B cell (primary cell): ENCODE results near the gene EPAS1. TPM values are rescaled to one million over a fixed set of nuclear protein-coding genes. Genes with fewer than 3 reads are reported as not detected.

Experiments used
- ATAC-seq: fragments of 200-7000 bp; cut with Tn5 transposase; one replicate; pipeline ENCODE4 v1.10.0; 2021; ENCODE audit warnings: low read depth, mild to moderate bottlenecking, moderate number of reproducible peaks, moderate library complexity
- CTCF ChIA-PET: fragments of 350-600 bp; sonication (Branson Sonifier 250); formaldehyde crosslinking; loops from one replicate; lab custom pipeline; 2021; ENCODE audit warnings: antibody characterized with exemption, inconsistent platforms; lab: Charles Lee
- POLR2A ChIA-PET: fragments of 350-600 bp; sonication (Branson Sonifier 250); formaldehyde crosslinking; loops from one replicate; lab custom pipeline; 2021; ENCODE audit warnings: antibody characterized with exemption; lab: Charles Lee
- DNase-seq: peaks from one replicate; pipeline ENCODE4 v3.0.0; 2013
- H2AFZ ChIP-seq: 2 replicates; pipeline ENCODE4 v1.6.1; 2012; ENCODE audit warnings: mild to moderate bottlenecking, low read depth, low read length; ENCODE audit not compliant: insufficient read depth, poor library complexity, severe bottlenecking
- H3K27ac ChIP-seq, 2 donors: 1 replicate in 1 of 2; 2 replicates in 1 of 2; pipeline ENCODE4 v1.5.1; 2012 to 2013; ENCODE audit warnings: low read length in 2 of 2, mild to moderate bottlenecking in 2 of 2, moderate library complexity in 1 of 2
- H3K27me3 ChIP-seq, 4 experiments: fragments of 200-600 bp in 1 of 4; sonication (generic) in 1 of 4; replicated peaks in 1 of 4; 1 replicate in 2 of 4; 2 replicates in 2 of 4; pipeline versions ENCODE4 v1.6.1 to v1.7.0; 2013 to 2016; ENCODE audit warnings: low read length in 3 of 4, mild to moderate bottlenecking in 2 of 4, mixed read lengths in 1 of 4, moderate library complexity in 1 of 4; ENCODE audit not compliant: insufficient read depth in 4 of 4, control insufficient read depth in 3 of 4; ENCODE audit errors: control extremely low read depth in 1 of 4
- H3K36me3 ChIP-seq, 2 experiments: replicated peaks in 1 of 2; 1 replicate in 1 of 2; 2 replicates in 1 of 2; pipeline versions ENCODE4 v1.6.1 to v1.7.1; 2013; ENCODE audit warnings: low read length in 1 of 2; ENCODE audit not compliant: insufficient read depth in 2 of 2, control insufficient read depth in 1 of 2; ENCODE audit errors: control extremely low read depth in 1 of 2, extremely low read depth in 1 of 2
- H3K4me1 ChIP-seq, 2 donors: fragments of 200-600 bp in 1 of 2; sonication (generic) in 1 of 2; 1 replicate in 1 of 2; 2 replicates in 1 of 2; pipeline versions ENCODE4 v1.5.1 to v1.6.1; 2013 to 2017; ENCODE audit warnings: low read length in 2 of 2; ENCODE audit not compliant: control insufficient read depth in 2 of 2, insufficient read depth in 2 of 2
- H3K4me2 ChIP-seq: replicated peaks from 2 replicates; pipeline ENCODE3; 2012; ENCODE audit warnings: mild to moderate bottlenecking, low read depth, low read length; ENCODE audit not compliant: poor library complexity, severe bottlenecking
- H3K4me3 ChIP-seq, 5 experiments: fragments of 200-600 bp in 1 of 5; sonication (generic) in 1 of 5; 1 replicate in 3 of 5; 2 replicates in 2 of 5; pipeline versions ENCODE4 v1.5.1 to v1.7.0; 2011 to 2016; ENCODE audit warnings: low read length in 4 of 5, mild to moderate bottlenecking in 4 of 5, low read depth in 2 of 5, control low read depth in 1 of 5, moderate library complexity in 1 of 5; ENCODE audit not compliant: insufficient read depth in 1 of 5; ENCODE audit errors: control extremely low read depth in 1 of 5, extremely low read depth in 1 of 5
- H3K79me2 ChIP-seq: fragments of 200-600 bp; sonication (generic); one replicate; pipeline ENCODE4 v1.6.0; 2016; ENCODE audit warnings: low read length; ENCODE audit not compliant: control insufficient read depth, insufficient read depth
- H3K9ac ChIP-seq: fragments of 200-600 bp; sonication (generic); 2 replicates; pipeline ENCODE4 v1.6.1; 2017; ENCODE audit warnings: mild to moderate bottlenecking, low read length, moderate library complexity
- H3K9me3 ChIP-seq, 3 donors: one replicate each; pipeline versions ENCODE4 v1.6.1 to v1.7.1; 2013; ENCODE audit warnings: low read length in 2 of 3; ENCODE audit not compliant: control insufficient read depth in 2 of 3, insufficient read depth in 1 of 3; ENCODE audit errors: control extremely low read depth in 1 of 3
- H4K20me1 ChIP-seq: 2 replicates; pipeline ENCODE4 v1.6.0; 2012; ENCODE audit warnings: mild to moderate bottlenecking, low read length; ENCODE audit not compliant: insufficient read depth, control insufficient read depth, poor library complexity, severe bottlenecking
- H3K27ac Mint-ChIP-seq: one replicate; pipeline ENCODE4 v1.8.0; 2021; ENCODE audit warnings: mixed read lengths
- H3K27me3 Mint-ChIP-seq: one replicate; pipeline ENCODE4 v1.8.0; 2021; ENCODE audit warnings: mixed read lengths
- H3K4me1 Mint-ChIP-seq: one replicate; pipeline ENCODE4 v1.8.0; 2021; ENCODE audit warnings: mixed read lengths
- H3K4me3 Mint-ChIP-seq: one replicate; pipeline ENCODE4 v1.8.0; 2021; ENCODE audit warnings: mixed read lengths
- H3K9me3 Mint-ChIP-seq: one replicate; pipeline ENCODE4 v1.8.0; 2022; ENCODE audit warnings: mixed read lengths; ENCODE audit not compliant: insufficient read depth
- EZH2 ChIP-seq: IDR thresholded peaks from 2 replicates; pipeline ENCODE4 v1.6.1; 2012; ENCODE audit warnings: borderline replicate concordance, low read depth, mild to moderate bottlenecking, moderate library complexity, low read length; ENCODE audit not compliant: insufficient read depth, poor library complexity, severe bottlenecking
- WGBS: methylation state at CpG from one replicate; pipeline ENCODE4 v1.1.5; 2013; ENCODE audit warnings: missing lambda C conversion rate; ENCODE audit not compliant: insufficient coverage; 5-methylcytosine and 5-hydroxymethylcytosine counted together
- intact Hi-C: fragments of 100-400 bp; cut with micrococcal nuclease; formaldehyde crosslinking; loops from one replicate; pipeline ENCODE4 v1.10.0; 2022
- polyA plus RNA-seq: library from polyadenylated mRNA; depleted of rRNA; stranded (reverse); fragments of >200 nt; gene quantifications from 2 replicates; pipeline ENCODE4 v1.2.3, GENCODE V29; 2012
- total RNA-seq, 2 donors: library from RNA; stranded (reverse); fragments of 120-200 nt in 1 of 2; gene quantifications; 1 replicate in 1 of 2; 2 replicates in 1 of 2; pipeline versions ENCODE4 v1.2.3 to v1.2.4, GENCODE V29; 2013 to 2022
- TF ChIP-seq, protein P1 (sequence below): fragments of 200-600 bp; IDR thresholded peaks from one replicate; pipeline ENCODE4 v1.8.0; 2022; ENCODE audit warnings: antibody characterized with exemption, mild to moderate bottlenecking

EPAS1 gene
- total and polyA plus RNA-seq, 2 donors (not counting 1 experiment from before 2014, with no cell fraction given) = 0.06 to 0.37 TPM

DNA sequence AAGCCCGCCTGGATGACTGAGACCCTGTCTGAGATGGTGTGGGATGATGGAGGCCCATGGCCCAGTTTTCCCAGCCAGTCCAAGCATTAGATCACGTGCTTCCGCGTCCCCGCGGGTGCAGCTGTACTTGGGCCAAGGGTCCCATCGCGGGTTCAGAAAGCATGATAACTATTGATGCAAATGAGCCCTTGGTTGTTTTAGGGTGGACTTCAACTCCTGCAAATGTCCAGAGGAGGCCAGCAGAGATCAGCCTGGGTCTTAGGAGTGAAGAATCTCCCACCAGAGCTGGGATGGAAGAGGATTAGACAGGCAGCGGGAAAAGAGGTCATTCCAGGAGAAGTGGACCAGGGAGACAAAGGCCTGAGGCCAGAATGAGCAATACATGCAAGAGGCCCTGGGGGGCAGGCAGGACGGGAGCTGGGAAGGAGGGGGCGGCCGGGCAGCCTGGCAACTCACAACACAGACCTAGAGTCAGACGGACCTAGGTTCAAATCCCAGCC lies 92.3 kb downstream of the EPAS1 start:
- Histone ChIP-seq H2AFZ (no peak overlapping the region), H3K36me3 (no peaks in the 10 kb centered on the region), H3K9ac (no peak overlapping the region), H3K4me1 (no peaks in the 10 kb centered on the region), H4K20me1 (no peaks in the 10 kb centered on the region), H3K27me3 (peaks cover 0 to 12% (median 0%) of the 10 kb centered on the region in 4 experiments), H3K9me3 (no peaks in the 10 kb centered on the region), H3K79me2 (no peaks in the 10 kb centered on the region), H3K4me2 (no peak overlapping the region), H3K4me3 (no peak overlapping the region), H3K27ac (no peak overlapping the region)
- H3K4me3 Mint-ChIP-seq = no peak overlapping the region
- no peak overlapping the region for H3K27ac Mint-ChIP-seq
- no peak for DNase-seq
- no peak for ATAC-seq
- no peaks in the 10 kb centered on the region for H3K4me1 Mint-ChIP-seq
- POLR2A ChIA-PET = no interaction called here
- peaks cover 38% of the 10 kb centered on the region for H3K27me3 Mint-ChIP-seq
- no peak for TF ChIP-seq EZH2
- TF ChIP-seq, protein P1, sequence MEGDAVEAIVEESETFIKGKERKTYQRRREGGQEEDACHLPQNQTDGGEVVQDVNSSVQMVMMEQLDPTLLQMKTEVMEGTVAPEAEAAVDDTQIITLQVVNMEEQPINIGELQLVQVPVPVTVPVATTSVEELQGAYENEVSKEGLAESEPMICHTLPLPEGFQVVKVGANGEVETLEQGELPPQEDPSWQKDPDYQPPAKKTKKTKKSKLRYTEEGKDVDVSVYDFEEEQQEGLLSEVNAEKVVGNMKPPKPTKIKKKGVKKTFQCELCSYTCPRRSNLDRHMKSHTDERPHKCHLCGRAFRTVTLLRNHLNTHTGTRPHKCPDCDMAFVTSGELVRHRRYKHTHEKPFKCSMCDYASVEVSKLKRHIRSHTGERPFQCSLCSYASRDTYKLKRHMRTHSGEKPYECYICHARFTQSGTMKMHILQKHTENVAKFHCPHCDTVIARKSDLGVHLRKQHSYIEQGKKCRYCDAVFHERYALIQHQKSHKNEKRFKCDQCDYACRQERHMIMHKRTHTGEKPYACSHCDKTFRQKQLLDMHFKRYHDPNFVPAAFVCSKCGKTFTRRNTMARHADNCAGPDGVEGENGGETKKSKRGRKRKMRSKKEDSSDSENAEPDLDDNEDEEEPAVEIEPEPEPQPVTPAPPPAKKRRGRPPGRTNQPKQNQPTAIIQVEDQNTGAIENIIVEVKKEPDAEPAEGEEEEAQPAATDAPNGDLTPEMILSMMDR = no peak
- CTCF ChIA-PET = no interaction called here
- H3K9me3 Mint-ChIP-seq = no peaks in the 10 kb centered on the region
- intact Hi-C loops = no loop called here
- 96% methylated on average over 9 of the region's 13 CpGs for WGBS

DNA sequence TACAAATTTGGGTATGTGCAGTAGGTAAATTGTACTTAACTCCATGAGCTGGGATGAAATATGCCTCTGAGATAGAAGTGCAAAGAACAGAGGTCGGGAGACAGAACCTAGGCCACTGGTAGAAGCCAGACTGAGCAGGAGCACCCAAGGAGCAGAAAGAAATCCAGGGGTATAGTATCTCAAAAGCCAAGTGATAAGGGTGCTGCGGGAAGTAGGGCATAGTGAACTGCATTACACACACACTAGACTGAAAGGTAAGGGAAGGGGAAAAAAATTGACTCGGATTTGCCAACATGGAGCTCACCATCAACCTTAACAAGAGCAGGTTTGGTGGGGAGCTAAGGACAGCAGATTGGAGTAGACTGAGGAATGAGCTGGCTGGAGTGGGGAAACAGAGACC lies 92.8 kb downstream of the EPAS1 start:
- Histone ChIP-seq H3K27me3 (peaks cover 0 to 12% (median 0%) of the 10 kb centered on the region in 4 experiments), H3K36me3 (no peaks in the 10 kb centered on the region), H3K4me3 (no peak overlapping the region), H3K9ac (no peak overlapping the region), H3K79me2 (no peaks in the 10 kb centered on the region), H2AFZ (no peak overlapping the region), H3K9me3 (no peaks in the 10 kb centered on the region), H3K4me2 (no peak overlapping the region), H3K4me1 (no peaks in the 10 kb centered on the region), H4K20me1 (no peaks in the 10 kb centered on the region), H3K27ac (no peak overlapping the region)
- Mint-ChIP-seq H3K4me1 (no peaks in the 10 kb centered on the region), H3K4me3 (no peak overlapping the region), H3K9me3 (no peaks in the 10 kb centered on the region), H3K27me3 (peaks cover 37% of the 10 kb centered on the region), H3K27ac (no peak overlapping the region)
- CTCF ChIA-PET = no interaction called here
- no peak for ATAC-seq
- intact Hi-C loops = no loop called here
- no peak for DNase-seq
- TF ChIP-seq EZH2 = no peak
- TF ChIP-seq, protein P1 = no peak
- POLR2A ChIA-PET = no interaction called here
- WGBS = 79% methylated on average over 1 of the region's 3 CpGs
